Right atrium auricular region (tissue), 2 donors: ENCODE data around the gene DAPK1. TPM values are rescaled to one million over a fixed set of nuclear protein-coding genes. Genes with fewer than 3 reads are reported as not detected.

Experiments used
- DNase-seq: peaks from one replicate; pipeline ENCODE4 v3.0.0-alpha.2; 2019; ENCODE audit warnings: low spot score
- H3K27ac ChIP-seq, 2 donors: fragments of 200-600 bp; sonication (generic); 1 replicate in 1 of 2; 2 replicates in 1 of 2; pipeline ENCODE4 v1.5.1; 2016 to 2019
- H3K27me3 ChIP-seq, 2 donors: fragments of 200-600 bp; sonication (generic); one replicate each; pipeline versions ENCODE4 v1.5.1 to v1.6.0; 2017 to 2019
- H3K36me3 ChIP-seq: fragments of 200-600 bp; sonication (generic); one replicate; pipeline ENCODE4 v1.5.1; 2016
- H3K4me1 ChIP-seq, 2 donors: fragments of 200-600 bp; sonication (generic); one replicate each; pipeline versions ENCODE4 v1.5.1 to v1.6.0; 2017 to 2019
- H3K4me3 ChIP-seq, 2 donors: fragments of 200-600 bp; sonication (generic); 1 replicate in 1 of 2; 2 replicates in 1 of 2; pipeline ENCODE4 v1.5.1; 2017 to 2019; ENCODE audit warnings: mild to moderate bottlenecking in 1 of 2, moderate library complexity in 1 of 2
- H3K9me3 ChIP-seq, 2 donors: fragments of 200-600 bp; sonication (generic); one replicate each; pipeline ENCODE4 v1.5.1; 2019
- total RNA-seq, 2 donors: library from RNA; depleted of rRNA; stranded (reverse); fragments of >200 nt; gene quantifications; one replicate each; pipeline ENCODE4 v1.1.0, GENCODE V29; 2016
- TF ChIP-seq, protein P1 (sequence below), 2 donors: fragments of 200-600 bp; sonication (generic); IDR thresholded peaks; one replicate each; pipeline ENCODE4 v1.5.1; 2019; ENCODE audit warnings: antibody characterized with exemption in 2 of 2

The DAPK1 gene
- total RNA-seq, 2 donors from 2014 or later, result 10.1 to 23.0 TPM

DNA sequence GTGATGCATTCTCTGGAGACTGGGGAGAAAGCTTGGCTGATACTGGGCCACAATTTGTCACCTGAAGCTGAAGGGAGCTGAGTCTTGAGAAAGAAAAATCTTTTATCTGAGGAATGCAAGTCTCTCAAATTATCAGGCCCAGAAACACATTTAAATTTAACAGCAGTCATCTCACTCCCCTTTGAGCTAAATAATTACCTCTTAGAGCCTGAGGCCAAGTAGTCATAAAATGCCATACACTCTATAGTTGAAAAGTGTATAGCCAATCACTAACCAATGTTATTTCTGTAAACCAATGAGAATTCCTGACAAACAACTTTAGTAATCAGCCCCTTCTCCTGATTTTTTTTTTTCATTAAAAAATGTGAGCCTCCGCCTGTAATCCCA is 32.7 kb upstream of the DAPK1 start:
- Histone ChIP-seq H3K27me3 (no peaks in the 10 kb centered on the region), H3K4me1 (no peaks in the 10 kb centered on the region), H3K9me3 (no peaks in the 10 kb centered on the region), H3K4me3 (no peak overlapping the region), H3K36me3 (no peaks in the 10 kb centered on the region), H3K27ac (no peak overlapping the region)
- no peak for DNase-seq
- TF ChIP-seq, protein P1, sequence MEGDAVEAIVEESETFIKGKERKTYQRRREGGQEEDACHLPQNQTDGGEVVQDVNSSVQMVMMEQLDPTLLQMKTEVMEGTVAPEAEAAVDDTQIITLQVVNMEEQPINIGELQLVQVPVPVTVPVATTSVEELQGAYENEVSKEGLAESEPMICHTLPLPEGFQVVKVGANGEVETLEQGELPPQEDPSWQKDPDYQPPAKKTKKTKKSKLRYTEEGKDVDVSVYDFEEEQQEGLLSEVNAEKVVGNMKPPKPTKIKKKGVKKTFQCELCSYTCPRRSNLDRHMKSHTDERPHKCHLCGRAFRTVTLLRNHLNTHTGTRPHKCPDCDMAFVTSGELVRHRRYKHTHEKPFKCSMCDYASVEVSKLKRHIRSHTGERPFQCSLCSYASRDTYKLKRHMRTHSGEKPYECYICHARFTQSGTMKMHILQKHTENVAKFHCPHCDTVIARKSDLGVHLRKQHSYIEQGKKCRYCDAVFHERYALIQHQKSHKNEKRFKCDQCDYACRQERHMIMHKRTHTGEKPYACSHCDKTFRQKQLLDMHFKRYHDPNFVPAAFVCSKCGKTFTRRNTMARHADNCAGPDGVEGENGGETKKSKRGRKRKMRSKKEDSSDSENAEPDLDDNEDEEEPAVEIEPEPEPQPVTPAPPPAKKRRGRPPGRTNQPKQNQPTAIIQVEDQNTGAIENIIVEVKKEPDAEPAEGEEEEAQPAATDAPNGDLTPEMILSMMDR (IDR thresholded peaks at IDR 0.05), result no peak

- TF ChIP-seq, protein P1 (IDR thresholded peaks at IDR 0.05), result no peak
- no peak for DNase-seq
- Histone ChIP-seq H3K36me3 (no peaks in the 10 kb centered on the region), H3K27me3 (no peaks in the 10 kb centered on the region), H3K27ac (no peak overlapping the region), H3K4me3 (no peak overlapping the region), H3K9me3 (no peaks in the 10 kb centered on the region), H3K4me1 (no peaks in the 10 kb centered on the region)
Measured at GRCh38 chr9:87465816-87466215, 31.9 kb upstream of the DAPK1 start.

DNA sequence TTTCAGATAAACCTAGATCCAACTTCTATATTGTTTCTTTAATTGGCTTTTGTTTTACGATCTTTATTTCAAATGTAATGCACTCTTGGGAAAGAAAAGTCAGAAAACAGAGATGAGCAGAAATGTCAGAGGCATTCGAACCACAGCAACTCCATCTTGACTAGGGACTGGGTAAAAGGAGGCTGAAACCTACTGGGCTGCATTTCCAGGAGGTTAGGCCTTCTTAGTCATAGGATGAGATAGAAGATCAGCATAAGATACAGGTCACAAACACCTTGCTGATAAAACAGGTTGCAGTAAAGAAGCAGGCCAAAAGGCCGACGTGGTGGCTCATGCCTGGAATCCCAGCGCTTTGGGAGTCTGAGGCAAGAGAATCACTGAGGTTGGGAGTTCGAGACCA is 30.5 kb upstream of the DAPK1 start:
- no peak overlapping the region for H3K27ac ChIP-seq
- no peaks in the 10 kb centered on the region for H3K4me1 ChIP-seq
- no peaks in the 10 kb centered on the region for H3K9me3 ChIP-seq
- H3K4me3 ChIP-seq, result no peak overlapping the region
- TF ChIP-seq, protein P1 (IDR thresholded peaks at IDR 0.05), result no peak
- DNase-seq, result no peak
- H3K36me3 ChIP-seq, result no peaks in the 10 kb centered on the region
- no peaks in the 10 kb centered on the region for H3K27me3 ChIP-seq

DNA sequence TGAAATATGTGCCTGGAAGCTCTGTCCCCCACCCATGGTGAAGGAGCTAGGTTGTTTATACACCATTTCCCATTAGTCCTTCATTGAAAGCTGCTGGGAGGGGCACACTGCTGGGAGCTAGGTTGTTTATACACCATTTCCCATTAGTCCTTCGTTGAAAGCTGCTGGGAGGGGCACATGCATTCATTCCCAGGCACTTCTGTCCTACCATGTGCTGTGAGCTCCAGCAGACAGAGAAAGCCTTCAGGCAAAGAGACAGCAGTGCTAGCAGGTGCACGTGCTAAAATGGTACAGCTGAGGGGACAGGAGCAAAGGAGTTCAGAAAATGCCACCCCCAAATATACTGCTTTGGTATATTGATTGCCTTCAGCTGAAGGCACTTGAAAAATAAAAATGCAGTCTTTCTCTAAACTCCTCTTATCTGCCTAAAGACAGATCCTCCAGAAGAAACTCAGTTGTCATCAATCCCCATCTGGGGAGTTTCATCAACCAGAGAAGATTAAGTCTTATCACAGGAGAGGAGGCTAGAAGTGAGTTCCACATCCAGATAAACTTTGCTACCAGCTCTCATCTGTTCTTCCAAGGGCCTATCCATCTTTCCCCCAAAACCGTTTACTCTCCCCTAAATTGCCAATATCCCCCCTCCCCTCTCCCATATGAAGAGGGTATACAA is 27.7 kb upstream of the DAPK1 start:
- no peak overlapping the region for H3K4me3 ChIP-seq

GRCh38 chr9:87471746-87472145 is 25.9 kb upstream of the DAPK1 start:
- H3K4me1 ChIP-seq, result no peaks in the 10 kb centered on the region
- H3K4me3 ChIP-seq, result no peak overlapping the region
- DNase-seq, result no peak
- H3K27ac ChIP-seq, result no peak overlapping the region
- H3K9me3 ChIP-seq, result no peaks in the 10 kb centered on the region
- no peaks in the 10 kb centered on the region for H3K27me3 ChIP-seq
- TF ChIP-seq, protein P1 (IDR thresholded peaks at IDR 0.05), result no peak
- no peaks in the 10 kb centered on the region for H3K36me3 ChIP-seq

More for the DNA sequence above, 27.7 kb upstream of the DAPK1 start:
- H3K36me3 ChIP-seq, result no peaks in the 10 kb centered on the region
- H3K27ac ChIP-seq, result no peak overlapping the region
- H3K27me3 ChIP-seq, result no peaks in the 10 kb centered on the region
- H3K9me3 ChIP-seq, result no peaks in the 10 kb centered on the region
- no peak for DNase-seq
- TF ChIP-seq, protein P1 (IDR thresholded peaks at IDR 0.05), result no peak
- no peaks in the 10 kb centered on the region for H3K4me1 ChIP-seq

DNA sequence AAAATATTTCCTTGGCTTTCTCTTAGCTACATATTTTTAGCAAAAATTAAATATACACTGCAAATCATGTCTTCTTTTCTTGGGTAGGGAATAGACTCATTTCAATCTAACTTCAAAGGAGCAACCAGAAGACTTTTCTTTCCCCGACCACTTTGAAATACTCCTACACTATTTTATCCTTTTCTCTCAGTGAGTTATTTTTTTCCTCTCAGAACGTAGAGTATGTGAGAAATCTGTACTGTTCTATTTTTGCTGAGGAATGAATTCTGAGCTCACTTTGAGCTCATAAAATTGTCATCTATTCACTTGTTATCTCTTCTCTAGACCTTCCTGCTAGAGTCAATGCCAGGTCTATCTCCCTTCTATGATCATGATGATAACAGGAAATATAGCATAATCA is 22.2 kb upstream of the DAPK1 start:
- Histone ChIP-seq H3K27me3 (no peaks in the 10 kb centered on the region), H3K4me1 (no peaks in the 10 kb centered on the region), H3K36me3 (no peaks in the 10 kb centered on the region), H3K9me3 (no peaks in the 10 kb centered on the region), H3K4me3 (no peak overlapping the region), H3K27ac (no peak overlapping the region)
- DNase-seq, result no peak
- TF ChIP-seq, protein P1 (IDR thresholded peaks at IDR 0.05), result no peak
